Ishikawa (cell line): Measurements from ENCODE around the gene MAMSTR.

ENCODE experiments used
- EP300 ChIP-seq: IDR thresholded peaks from 2 replicates; pipeline ENCODE4 v1.6.1; 2012; ENCODE audit warnings: borderline replicate concordance
- NFIC ChIP-seq: IDR thresholded peaks from 2 replicates; pipeline ENCODE4 v1.6.1; 2012
- TAF1 ChIP-seq: IDR thresholded peaks from 2 replicates; pipeline ENCODE4 v1.6.1; 2012; ENCODE audit warnings: low read depth, mild to moderate bottlenecking
- TF ChIP-seq, protein P1 (sequence below): IDR thresholded peaks from 2 replicates; pipeline ENCODE4 v1.6.1; 2012; ENCODE audit warnings: low read depth, mild to moderate bottlenecking

DNA sequence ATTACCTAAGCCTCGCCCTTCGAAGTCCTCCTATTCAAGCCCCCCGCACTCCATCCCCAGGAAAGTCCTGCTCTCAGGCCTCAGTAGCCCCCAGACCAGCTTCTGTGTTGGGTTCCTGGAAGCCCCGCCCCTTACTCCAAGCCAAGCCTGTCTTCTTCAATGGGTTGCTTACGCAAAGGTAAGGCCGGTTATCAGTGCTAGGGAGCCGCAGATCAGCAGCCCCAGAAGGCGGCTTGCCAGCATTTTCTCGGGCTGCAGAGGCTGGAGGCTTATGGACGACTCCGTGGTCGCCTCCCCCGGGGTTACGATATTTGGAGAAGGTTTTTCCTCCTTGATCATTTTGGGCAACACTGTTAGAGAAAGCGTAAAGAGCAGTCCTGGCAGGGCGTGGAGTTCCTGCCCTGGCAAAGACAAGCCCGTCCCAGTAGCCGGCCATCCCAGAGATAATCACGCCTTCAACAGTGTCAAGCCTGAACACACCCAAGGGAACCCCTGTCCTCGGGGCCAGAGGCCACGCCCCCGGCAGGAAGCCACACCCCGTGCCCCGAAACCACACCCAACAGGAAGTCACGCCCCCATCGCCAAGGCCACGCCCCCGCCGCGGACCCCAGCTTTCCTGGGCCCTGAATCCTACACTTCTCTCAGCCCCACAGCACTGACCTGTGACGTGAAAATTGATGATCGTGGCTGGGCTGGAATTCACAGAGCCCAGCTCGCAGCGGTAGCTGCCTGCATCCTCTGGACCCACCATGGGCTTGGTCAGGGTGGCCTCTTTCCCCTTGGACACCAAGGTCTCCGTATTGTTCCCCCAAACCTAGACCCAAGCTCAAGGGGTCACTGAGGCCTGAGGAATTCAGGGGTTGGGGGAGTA lies 21.8 kb upstream of the MAMSTR start:
- no peak for TF ChIP-seq NFIC
- TF ChIP-seq, protein P1, sequence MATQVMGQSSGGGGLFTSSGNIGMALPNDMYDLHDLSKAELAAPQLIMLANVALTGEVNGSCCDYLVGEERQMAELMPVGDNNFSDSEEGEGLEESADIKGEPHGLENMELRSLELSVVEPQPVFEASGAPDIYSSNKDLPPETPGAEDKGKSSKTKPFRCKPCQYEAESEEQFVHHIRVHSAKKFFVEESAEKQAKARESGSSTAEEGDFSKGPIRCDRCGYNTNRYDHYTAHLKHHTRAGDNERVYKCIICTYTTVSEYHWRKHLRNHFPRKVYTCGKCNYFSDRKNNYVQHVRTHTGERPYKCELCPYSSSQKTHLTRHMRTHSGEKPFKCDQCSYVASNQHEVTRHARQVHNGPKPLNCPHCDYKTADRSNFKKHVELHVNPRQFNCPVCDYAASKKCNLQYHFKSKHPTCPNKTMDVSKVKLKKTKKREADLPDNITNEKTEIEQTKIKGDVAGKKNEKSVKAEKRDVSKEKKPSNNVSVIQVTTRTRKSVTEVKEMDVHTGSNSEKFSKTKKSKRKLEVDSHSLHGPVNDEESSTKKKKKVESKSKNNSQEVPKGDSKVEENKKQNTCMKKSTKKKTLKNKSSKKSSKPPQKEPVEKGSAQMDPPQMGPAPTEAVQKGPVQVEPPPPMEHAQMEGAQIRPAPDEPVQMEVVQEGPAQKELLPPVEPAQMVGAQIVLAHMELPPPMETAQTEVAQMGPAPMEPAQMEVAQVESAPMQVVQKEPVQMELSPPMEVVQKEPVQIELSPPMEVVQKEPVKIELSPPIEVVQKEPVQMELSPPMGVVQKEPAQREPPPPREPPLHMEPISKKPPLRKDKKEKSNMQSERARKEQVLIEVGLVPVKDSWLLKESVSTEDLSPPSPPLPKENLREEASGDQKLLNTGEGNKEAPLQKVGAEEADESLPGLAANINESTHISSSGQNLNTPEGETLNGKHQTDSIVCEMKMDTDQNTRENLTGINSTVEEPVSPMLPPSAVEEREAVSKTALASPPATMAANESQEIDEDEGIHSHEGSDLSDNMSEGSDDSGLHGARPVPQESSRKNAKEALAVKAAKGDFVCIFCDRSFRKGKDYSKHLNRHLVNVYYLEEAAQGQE, result no peak
- no peak for TF ChIP-seq EP300
- TF ChIP-seq TAF1, result no peak
